Astrocyte (in vitro differentiated cells and primary cell): ENCODE data around the gene DDOST.

Source experiments
- EZH2 ChIP-seq: IDR thresholded peaks from 2 replicates; pipeline ENCODE4 v1.6.1; 2012; ENCODE audit warnings: mild to moderate bottlenecking, low read length, inconsistent platforms; ENCODE audit not compliant: insufficient read depth
- TF ChIP-seq, protein P1 (sequence below): IDR thresholded peaks from 2 replicates; pipeline ENCODE4 v1.5.1; 2011; ENCODE audit warnings: low read depth, mild to moderate bottlenecking, inconsistent platforms, low read length, moderate library complexity; ENCODE audit not compliant: insufficient read depth

DNA sequence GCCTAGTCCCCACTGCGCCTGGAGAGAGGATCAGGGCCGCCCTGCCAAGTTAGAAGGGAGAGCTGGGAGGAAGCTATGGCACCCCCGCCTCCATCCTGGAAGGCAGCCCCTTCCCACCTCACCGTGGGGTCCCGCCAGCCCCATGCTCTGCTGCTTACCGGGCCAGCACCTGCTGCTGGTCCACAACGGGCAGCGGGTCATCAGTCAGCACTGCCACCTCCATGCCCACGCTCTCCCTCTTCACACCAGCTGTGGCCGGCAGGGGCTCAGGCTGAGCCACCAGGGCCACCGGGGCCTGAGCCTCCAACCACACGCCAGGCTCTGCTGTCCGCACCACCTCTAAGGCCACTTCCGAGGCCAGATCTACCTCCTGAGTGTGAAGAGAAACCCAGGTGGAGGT, 23.5 kb upstream of the DDOST start:
- TF ChIP-seq, protein P1, sequence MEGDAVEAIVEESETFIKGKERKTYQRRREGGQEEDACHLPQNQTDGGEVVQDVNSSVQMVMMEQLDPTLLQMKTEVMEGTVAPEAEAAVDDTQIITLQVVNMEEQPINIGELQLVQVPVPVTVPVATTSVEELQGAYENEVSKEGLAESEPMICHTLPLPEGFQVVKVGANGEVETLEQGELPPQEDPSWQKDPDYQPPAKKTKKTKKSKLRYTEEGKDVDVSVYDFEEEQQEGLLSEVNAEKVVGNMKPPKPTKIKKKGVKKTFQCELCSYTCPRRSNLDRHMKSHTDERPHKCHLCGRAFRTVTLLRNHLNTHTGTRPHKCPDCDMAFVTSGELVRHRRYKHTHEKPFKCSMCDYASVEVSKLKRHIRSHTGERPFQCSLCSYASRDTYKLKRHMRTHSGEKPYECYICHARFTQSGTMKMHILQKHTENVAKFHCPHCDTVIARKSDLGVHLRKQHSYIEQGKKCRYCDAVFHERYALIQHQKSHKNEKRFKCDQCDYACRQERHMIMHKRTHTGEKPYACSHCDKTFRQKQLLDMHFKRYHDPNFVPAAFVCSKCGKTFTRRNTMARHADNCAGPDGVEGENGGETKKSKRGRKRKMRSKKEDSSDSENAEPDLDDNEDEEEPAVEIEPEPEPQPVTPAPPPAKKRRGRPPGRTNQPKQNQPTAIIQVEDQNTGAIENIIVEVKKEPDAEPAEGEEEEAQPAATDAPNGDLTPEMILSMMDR, result no peak
- TF ChIP-seq EZH2, result no peak
